GM18951 (cell line): ENCODE results near the gene DGKI.

ENCODE experiments used
- POLR2A ChIP-seq: IDR thresholded peaks from 4 replicates; pipeline ENCODE4 v1.6.1; 2011; ENCODE audit warnings: mild to moderate bottlenecking; ENCODE audit not compliant: insufficient read length, insufficient read depth; ENCODE audit errors: extremely low read depth
- in situ Hi-C: fragments of 300-500 bp; cut with MboI; formaldehyde crosslinking; loops from one replicate; pipeline ENCODE4 v1.12.0; 2022; ENCODE audit warnings: low sequenced_read_pairs, mixed read lengths, inconsistent platforms; ENCODE audit not compliant: unreplicated experiment

DGKI gene

DNA sequence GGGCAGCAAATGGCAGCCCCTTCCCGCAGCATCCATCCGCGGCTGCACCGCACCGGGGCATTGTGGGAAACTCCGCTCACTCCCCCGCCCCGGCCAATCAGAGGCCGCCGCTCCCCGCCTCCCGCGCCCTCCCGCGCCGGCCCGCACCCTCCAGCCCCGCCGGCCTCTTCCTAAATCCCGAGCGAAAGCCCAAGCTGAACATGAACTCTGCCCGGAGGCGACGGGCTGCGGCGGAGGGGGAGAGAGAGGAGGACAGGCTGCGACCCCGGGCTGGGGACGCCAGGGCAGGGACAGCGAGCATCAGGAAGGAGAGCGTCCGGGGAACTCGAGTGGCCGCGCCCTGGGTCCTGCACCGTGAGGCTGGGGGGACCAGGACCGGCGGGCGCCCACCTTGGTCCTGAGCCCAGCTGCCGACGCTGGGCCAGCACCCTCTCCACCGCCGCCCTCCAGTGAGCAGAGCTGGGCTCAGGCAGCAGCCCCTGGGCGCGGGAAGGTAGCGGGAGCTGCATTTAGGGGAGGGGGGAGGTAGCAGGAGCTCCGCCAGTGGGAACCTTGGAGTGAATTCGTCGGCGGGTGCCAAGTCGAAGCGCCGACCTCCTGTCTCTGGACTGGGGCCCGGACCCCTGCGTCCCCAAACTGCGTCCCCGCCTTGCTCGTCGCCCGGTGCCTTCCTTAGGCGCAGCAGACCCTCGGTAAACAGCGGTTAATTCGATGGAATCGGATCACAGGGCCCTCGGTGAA, at the start of gene DGKI:
Gene DGKI (minus strand): TSS at position 148 of the 741 bp plus-strand sequence.
- in situ Hi-C loops: no loop called here
- TF ChIP-seq POLR2A: no peak

DNA sequence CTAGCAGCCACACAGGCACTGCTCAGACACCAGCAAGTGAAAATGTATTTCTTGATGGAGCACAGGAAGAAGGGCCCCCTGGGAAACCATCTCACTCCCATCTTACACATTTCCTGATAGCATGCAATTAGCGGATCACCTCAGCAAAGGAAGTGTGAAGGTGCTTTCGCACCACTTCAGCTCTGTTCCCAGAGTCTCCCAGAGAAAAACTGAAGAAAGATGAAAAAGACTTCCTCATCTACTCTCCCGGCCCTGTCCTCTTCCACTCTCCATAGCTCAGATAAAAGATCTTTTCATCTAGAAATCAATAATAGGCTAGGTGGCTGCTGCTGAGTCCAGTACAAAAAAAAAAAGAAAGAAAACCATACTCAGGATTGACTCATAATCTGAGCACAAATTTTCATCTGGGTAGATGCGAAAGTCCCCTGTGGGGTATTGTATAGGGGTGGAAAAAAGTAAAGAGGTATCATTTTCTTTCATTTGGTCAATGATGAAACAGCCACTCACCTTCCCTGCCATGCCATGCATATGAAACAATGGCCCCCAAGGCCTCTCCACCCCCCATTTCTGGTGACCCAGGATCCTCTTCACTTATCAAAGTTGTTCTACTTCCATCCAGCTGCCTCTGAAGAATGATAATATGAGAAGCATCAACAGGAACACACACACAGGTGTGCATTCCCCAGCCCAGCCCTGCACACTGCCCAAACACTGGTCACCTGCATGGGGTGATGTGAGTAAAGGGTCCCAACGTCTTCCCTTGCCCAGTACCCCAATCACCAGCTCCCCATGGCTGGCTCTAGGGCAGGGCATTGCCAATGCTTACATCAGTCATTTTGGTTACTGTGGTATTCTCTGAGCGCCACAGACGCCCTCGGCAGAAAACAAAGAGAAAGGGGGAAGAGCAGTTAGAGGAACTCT, 48.8 kb upstream of the DGKI start:
- TF ChIP-seq POLR2A: no peak
- in situ Hi-C loops: loop anchor here (10.0 kb wide), 1 partner anchor 241 kb away; no protein-coding TSS in a partner anchor

DNA sequence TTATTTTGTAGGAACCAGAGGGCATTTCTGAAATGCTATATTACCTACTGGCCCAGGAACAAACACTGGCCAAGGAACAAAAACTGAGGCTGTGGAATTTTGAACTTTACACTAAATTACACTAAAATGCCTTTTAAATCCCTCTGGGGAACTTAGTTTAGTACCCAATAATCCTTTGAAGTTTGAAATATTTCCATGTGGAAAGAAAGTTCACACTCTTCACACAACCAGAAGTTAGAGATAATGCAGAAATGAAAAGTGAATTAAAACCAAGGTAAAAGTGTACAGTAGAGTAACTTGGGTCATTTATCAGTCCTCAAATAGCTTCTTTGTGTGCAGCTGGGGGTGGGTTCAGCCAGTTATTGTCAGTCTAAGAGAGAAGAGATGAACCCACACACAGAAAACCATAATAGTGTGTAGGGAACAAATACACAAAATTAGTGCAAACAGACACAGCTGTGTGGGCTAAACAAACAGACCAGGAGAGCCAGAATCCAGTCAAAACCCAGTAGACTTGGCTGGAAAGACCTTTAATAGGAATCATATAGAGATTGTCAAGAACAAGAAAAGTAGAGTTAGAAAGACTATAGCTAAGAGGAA, 46.5 kb upstream of the DGKI start:
- in situ Hi-C loops: loop anchor here (10.0 kb wide), 1 partner anchor 238 kb away; no protein-coding TSS in a partner anchor
- no peak for TF ChIP-seq POLR2A

DNA sequence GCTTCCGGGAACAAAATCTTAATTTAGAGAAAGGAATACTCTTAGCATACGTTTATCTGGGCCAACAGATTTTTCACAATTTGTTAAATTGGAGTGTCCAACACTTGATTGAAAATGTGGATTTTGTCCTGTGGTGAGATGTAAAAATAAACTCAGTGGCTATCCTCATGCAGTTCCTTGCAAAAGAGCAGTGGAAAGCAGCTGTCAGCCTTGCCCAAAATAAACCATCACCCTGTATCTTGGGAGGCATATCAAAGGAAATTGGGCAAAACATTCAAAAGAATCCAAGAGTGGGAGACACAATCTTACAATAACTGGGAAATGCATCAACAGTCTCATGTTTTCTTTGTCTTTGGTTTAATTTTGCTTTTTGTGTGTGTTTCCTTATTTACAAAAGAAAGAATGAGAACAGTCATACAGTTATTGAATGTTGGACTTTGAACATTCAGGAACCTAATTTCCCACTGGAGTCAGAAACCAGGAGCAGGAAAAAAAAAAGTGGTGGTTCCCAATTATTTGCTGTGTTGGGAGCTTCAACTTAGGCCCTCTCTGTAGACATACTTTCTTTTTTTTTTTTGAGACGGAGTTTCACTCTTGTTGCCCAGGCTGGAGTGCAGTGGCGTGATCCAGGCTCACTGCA, 44.4 kb upstream of the DGKI start:
- in situ Hi-C loops: loop anchor here (10.0 kb wide), 1 partner anchor 236 kb away; no protein-coding TSS in a partner anchor
- no peak for TF ChIP-seq POLR2A

DNA sequence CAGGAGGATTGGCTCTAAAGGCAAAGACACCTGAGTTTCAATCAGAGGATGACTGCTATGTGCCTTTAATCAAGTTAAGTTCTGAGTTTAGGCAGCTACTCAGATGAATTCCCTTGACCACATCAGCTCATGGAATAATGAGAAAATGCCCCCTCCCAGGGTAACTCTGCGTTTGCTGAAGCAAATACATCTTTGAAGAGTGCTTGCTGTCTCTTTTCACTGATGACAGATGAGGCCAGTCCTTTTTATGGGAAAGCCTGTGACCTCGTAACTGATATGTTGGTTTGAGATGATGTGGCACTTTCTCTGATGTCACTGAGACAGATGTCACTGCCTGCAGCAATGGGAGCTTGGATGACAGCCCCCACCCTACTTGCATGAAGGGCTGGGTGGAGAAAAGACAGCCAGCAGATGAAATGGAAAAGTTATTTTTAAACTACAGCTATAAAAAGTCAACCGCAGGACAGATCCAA, 43.7 kb upstream of the DGKI start:
- in situ Hi-C loops: loop anchor here (10.0 kb wide), 1 partner anchor 236 kb away; no protein-coding TSS in a partner anchor
- TF ChIP-seq POLR2A: no peak

DNA sequence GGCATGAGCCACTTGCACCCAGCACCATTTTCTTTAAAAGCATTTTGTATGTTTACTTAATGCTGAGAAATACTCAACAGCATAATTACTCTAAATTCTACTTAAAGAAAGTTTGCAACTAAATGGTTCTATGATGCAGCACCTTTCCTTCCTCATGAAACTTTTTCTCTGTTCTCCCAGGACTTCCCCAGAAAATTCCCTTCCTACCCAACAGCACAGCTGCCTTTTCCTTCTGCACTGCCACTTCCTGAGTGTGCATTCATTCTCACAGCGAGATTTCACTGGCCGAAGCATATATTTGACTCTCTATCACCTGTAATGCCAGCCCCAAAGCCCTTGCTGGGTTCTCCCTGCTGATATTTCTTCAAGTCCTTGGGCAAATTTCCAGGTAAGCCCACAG, 41.5 kb upstream of the DGKI start:
- in situ Hi-C loops: no loop called here

DNA sequence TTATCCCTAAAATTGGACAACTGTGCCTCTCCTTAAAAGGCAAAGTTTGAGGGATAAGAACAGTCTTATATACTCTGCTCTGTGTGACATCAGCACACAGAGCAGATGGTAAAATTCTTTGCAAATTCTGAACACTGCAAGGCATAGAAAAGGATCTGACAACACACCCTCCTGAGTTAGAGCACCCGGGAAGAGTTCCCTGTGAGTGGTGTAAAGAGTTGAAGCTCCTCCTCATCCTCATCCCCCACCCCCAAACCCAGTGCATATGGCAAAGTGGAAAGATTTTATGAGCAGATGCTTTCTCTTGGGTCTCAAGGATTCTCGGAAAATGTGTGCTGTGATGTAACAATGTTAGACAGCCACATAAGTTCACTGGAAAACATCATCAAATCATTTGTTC, 40.0 kb upstream of the DGKI start:
- TF ChIP-seq POLR2A: no peak

More for the DNA sequence above, 41.5 kb upstream of the DGKI start:
- TF ChIP-seq POLR2A: no peak

DNA sequence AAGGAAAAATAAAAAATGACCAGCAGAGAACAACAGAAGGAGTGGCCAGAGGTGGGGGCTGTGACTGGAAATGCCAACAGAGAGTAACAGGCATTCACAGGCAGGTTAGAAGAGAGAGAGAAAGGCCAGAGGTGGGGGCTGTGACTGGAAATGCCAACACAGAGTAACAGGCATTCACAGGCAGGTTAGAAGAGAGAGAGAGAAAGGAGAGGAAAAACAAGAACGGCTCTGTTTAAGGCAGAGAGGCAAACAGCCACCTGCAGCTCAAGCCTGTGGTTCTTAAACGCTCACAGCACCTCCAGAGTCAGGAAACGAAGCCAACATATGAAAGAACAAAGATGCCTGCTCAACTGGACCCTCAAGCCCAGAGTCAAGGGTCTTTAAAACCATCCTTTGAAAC, 39.5 kb upstream of the DGKI start:
- in situ Hi-C loops: no loop called here
- no peak for TF ChIP-seq POLR2A

More for the DNA sequence above, 40.0 kb upstream of the DGKI start:
- in situ Hi-C loops: no loop called here

DNA sequence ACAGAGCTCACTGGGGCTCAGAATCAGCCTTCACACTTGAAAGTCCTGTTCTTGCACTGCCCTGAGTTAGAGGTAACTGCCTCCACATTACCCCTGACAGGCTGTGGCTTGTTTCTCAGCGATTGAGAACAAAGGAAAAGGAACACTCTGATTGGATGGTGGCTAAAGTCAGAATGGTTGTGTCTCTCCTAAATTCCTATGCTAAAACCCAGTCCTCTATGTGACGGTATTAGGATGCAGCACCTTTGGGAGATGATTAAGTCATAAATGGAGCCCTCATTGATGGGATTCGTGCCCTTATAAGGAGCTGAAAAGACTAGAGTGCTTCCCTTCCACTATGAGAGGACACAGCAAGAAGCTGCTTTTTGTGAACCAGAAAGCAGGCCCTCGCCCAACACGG, 38.9 kb upstream of the DGKI start:
- TF ChIP-seq POLR2A: no peak
- in situ Hi-C loops: no loop called here

DNA sequence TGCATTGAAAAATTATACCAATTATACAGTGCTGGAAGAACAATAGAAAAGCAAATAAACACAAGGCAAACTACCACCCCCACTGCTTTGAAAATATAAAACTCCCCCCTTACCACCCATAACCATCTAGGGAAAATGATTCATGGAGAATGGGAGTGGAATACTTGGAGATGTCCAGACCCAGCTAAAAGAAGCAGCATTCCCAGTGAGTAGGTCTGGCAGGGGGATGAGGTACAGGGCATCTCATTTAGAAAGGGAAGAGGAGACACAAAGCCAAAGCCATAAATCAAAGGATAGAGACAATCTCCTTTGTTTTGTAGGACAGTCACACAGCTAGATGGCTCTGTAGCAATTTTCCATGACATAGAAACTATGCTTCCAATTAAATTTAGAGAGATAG, 36.0 kb upstream of the DGKI start:
- in situ Hi-C loops: no loop called here

DNA sequence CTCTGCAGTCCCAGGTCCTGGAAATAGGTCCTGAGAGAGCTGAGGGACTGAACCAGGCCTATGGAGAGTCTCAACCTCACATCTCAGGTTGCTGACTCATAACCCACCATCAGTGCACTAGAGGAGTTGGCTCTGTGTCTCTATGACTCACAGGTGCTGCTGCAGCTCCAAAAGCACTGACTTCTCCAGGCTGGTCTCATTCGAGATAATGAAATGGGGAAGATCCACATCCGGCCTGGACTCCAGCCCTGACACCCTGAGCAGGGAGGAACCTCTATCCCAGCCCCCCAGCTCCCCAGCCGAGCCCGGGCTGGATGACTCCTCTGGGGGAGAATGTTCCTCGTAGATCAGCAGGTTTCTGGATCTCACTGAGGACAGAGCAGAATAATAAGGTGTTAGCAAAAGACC, 35.5 kb upstream of the DGKI start:
- TF ChIP-seq POLR2A: no peak
- in situ Hi-C loops: no loop called here

More for the DNA sequence above, 36.0 kb upstream of the DGKI start:
- TF ChIP-seq POLR2A: no peak

DNA sequence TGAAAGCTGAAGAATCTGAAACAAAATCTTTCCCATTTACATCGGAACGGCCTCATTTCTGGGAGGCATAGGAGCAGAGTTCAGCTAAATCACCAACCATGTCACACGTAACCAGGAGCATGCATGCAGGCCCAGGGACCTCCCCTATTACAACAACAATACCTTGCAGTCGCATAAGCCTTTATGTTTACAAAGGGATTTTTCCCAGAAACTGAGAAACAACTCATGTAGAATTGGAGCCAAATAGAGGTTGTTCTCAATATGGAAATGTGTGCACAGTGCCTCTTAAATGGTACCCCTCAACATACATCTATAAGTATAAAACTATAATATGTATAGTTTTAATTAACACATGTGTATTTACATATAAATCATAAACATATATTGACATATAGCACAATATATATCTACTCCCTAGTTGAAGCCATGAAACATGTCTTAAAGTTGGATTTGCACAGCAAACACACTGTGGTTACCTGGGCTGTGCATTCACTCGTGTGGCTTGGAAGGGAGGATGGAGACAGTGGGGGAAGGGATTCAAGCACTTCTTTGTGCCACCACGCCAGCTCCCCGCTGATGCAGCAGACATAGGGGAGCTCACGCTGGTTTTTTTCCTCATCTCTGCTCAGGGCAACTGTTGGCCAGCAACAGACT, 35.0 kb upstream of the DGKI start:
- TF ChIP-seq POLR2A: no peak
- in situ Hi-C loops: no loop called here

DNA sequence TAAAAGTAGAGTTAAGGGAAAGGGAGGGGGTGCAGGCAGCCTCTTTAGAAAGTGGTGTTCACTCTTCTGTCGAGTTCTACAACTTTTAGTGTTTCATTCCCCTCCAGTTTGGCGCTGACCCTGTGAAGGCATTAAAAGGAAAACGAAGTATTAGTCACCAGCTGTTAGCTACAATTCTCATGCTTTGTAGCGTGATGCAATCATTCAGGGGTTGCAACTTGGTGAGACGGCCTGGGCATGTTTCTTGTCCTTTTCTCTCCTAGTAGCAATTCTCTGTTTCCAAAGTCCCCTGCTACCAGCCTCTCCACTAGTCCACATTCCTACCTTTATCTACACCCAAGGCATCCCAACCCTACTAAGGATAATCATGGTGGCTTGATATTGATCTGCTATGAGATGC, 33.7 kb upstream of the DGKI start:
- TF ChIP-seq POLR2A: no peak
- in situ Hi-C loops: no loop called here
